Embryonic facial prominence (tissue), 1 donor: ENCODE measurements around the gene PLXNA2.

Experiments used
- DNase-seq: peaks from one replicate; pipeline ENCODE4 v3.0.0-alpha.2; 2016; ENCODE audit errors: extremely low spot score

The PLXNA2 gene

GRCh38 chr1:208179263-208179816, 64.8 kb downstream of the PLXNA2 start:
- DNase-seq = no peak

DNA sequence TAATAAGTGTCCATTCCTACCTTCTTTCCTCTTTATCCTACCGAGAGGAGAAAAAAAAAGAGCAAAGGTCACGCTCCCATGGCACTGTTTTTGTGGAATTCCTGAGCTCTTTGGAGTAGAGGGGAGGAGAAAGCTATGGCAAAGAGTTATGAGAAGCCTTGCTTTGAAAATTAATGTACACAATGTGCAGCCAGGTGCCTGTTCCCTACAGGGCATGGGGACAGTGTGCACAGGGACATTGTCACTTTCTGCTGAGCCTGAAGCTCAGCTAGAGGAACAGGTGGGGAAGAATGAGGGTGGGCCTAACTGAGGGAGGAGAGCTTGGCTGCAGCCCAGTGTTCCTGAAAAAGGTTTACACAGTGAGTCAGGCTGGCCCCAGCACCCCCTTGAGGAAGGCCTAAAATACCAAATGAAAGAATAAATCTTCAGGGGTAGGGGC, 66.1 kb downstream of the PLXNA2 start:
- DNase-seq = no peak

- no peak for DNase-seq
Measured at GRCh38 chr1:208177656-208178055, 66.5 kb downstream of the PLXNA2 start.

- DNase-seq = no peak
Measured at GRCh38 chr1:208176649-208177048, 67.5 kb downstream of the PLXNA2 start.

- no peak for DNase-seq
Measured at GRCh38 chr1:208175508-208175895, 68.7 kb downstream of the PLXNA2 start.

DNA sequence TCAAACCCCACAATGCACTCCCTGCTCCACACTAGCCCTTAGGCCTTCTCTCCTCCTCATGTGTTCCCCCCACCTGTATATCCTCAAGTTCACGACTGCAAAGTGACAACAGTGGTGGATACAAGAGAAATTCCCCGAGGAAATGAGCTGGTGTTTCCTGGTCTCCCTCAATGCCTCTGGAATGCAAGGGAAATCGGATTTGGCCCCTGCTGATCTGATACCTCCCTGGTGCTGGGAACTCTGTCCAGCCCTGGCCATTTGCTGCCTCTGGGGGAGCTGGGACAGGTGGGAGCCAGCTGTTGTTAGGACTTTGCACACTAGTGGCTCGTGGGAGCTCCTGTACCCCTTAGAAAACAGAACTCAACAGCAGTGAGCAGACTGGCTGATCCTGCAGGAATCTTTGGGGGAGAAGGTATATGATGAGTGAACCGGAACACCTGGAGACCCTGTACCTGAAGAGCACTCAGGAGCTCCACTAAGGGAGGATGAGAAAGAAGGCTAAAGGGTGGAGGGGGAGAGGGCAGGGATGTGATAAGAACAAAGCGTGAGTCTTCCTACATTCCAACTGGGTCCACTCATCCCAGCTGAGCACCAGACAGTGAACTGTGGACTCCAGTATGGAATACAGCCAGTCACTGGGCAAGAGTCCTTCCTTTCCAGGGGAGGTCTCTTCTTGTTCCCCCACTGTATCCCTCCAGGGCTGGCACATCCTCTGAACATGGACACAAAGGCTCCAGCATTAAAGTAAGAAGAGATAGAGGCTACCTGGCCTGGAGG, 69.3 kb downstream of the PLXNA2 start:
- DNase-seq = no peak

DNA sequence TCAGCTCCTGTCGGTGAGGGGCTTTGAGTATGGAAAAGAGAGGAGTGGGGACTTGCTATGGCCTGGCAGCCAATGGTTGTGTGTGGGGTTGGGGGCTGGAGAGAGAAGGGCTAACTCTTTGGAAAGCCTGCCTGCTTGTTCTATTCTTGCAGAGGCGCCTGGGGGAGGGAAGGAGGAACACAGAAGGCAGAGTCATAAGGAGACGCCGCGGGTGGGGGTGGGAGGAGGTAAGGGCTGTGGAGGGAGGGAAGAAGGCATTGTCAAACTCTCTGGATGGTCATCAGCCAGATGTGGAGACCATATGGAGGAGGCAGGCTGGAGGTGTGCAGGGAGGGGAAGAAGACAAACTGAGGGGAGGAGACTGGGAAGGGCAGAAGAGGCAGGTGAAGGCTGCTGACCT, 70.0 kb downstream of the PLXNA2 start:
- DNase-seq = no peak

GRCh38 chr1:208173749-208174148, 70.4 kb downstream of the PLXNA2 start:
- no peak for DNase-seq

DNA sequence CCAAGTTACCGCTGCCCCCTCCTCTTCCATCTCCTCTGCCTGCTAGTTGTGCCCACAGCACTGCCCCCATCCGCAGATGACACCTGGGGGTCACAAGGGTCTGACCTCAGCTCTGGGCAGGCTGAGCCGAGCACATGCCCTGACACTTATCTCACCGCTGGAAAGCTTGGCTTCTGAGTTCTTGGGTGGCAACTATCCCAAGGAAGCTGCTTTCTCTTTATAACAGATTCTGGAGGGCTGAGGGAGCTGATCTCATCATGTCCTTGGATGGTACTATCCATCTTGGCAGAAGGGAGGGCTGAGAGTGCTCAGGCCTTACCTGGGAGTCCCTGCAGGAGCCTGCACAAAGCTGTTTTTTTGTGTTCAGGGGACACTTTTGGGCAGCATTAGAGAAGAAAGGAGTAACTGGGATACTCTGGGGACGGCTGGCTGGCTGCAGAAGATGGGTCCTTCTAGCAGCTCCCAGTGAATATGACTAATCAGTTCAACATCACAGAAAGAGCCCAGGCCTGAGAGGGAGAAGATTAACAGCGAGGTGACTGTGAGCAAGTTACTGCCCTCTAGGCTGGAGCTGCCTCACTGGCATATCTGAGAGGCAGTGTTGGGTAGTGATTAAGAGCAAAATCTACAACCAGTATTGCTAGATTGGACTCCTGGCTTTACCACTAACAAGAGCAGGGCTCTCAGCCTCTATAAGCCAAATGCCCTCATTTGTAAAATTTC, 71.6 kb downstream of the PLXNA2 start:
- DNase-seq = no peak

DNA sequence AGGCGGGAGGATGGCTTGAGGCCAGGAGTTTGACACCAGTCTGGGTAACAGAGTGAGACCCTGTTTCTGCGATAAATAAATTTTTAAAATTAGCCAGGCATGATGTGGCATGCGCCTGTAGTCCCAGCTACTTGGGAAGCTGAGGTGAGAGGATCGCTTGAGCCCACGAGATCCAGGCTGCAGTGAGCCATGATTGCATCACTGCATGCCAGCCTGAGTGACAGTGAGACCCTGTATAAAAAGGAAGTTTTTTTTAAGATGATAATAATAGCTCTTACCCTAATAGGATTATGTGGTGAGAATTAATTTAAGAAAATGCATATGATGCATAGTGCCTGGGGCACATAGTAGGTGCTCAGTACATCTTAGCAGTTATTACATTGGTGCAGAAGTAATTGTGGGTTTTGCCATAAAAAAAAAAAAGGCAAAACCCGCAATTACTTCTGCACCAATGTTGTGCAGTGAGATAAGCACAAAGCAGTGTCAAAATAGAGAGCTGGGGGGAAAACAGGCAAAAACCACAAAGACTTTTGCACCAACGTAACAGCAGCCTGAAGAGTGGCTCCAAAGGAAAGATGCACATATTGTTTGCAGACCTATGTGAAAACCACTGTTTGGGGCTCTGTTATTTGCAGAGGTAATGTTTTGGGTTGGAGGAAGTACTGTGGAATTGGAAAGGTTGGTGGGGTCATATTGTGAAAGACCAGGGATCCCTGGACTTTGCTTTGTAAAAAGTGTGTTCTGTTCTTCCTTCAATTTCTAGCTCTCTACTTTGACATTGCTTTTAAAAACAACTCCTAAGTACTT, 72.4 kb downstream of the PLXNA2 start:
- DNase-seq = no peak

- DNase-seq = no peak
Measured at GRCh38 chr1:208170252-208170651, 73.9 kb downstream of the PLXNA2 start.

DNA sequence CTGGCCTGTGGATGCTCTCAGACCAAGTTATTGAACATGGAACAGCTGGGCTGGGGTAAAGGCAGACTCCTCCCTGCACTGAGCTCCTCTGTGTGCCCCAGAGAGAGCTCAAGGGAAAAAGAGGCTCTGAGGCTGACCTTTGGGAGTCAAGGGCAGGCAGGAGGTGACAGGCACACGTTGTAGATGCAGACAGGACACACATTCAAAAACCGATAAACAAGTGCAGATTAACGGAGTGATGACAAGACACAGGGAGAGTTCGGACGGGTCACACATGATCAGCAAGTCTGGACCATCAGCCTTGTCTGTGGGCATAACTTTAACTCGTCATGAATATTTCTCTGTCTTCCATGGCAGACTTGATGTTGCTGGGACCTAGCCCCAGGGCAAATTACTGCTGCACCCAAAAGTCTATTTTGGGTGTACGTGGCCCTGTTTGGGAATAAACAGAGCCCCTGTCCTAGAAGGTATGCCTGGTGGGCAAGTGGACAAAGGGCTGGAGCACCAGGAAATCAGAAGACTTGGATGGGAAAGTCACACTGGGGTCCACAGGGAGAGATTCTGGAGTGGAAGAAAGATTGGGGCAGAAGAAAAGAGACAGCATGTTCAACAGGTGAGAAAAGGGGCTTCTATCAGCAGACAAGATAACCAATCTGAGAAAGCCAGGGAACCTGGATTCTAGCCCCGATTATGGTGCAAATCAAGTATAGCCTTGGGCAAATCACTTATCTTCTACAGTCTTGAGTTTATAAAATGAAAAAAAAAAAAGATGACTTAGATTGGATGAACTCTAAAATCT, 74.9 kb downstream of the PLXNA2 start:
- DNase-seq = no peak

- no peak for DNase-seq
Measured at GRCh38 chr1:208167261-208167869, 76.8 kb downstream of the PLXNA2 start.

GRCh38 chr1:208166340-208167138, 77.6 kb downstream of the PLXNA2 start:
- no peak for DNase-seq

- DNase-seq = no peak
Measured at GRCh38 chr1:208165659-208166058, 78.5 kb downstream of the PLXNA2 start.

DNA sequence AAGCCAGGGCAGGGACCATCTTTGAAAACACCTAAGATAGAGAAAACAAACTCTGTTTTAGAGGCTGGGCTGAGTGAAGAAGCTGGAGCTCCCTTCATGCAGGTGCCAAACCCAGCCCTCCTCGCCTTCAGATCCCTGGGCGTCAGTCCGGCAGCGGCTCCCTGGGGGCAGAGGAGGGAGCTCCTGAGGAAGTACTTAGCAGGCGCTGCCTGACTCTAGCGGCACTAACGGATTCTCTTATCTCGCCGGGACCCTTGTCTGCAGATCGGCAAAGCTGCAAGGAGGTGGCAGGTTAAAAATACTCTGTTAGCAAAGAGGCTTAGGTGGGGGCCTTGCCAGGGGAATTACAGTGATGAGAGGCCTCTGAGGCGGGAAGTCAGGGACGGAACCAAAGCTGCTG, 79.6 kb downstream of the PLXNA2 start:
- no peak for DNase-seq

GRCh38 chr1:208163539-208163938, 80.6 kb downstream of the PLXNA2 start:
- DNase-seq = no peak

DNA sequence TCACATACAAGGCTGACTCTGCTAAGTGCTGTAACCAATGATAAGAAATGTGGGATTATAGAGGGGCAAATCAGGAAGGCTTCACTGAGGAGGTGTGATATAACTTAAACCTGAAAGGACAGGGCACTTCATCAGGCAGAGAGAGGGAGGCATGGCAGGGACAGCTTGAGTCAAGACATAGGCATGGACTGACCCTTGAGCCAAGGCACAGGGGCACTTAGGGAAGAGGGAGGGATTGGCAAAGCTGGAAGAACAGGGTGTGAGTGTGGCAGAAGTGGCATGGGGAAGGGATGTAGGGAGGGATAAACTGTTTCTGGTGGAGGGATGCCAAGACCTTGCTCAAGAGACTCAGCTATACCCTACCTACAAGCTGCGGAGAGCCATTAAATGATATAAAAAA, 81.3 kb downstream of the PLXNA2 start:
- no peak for DNase-seq

DNA sequence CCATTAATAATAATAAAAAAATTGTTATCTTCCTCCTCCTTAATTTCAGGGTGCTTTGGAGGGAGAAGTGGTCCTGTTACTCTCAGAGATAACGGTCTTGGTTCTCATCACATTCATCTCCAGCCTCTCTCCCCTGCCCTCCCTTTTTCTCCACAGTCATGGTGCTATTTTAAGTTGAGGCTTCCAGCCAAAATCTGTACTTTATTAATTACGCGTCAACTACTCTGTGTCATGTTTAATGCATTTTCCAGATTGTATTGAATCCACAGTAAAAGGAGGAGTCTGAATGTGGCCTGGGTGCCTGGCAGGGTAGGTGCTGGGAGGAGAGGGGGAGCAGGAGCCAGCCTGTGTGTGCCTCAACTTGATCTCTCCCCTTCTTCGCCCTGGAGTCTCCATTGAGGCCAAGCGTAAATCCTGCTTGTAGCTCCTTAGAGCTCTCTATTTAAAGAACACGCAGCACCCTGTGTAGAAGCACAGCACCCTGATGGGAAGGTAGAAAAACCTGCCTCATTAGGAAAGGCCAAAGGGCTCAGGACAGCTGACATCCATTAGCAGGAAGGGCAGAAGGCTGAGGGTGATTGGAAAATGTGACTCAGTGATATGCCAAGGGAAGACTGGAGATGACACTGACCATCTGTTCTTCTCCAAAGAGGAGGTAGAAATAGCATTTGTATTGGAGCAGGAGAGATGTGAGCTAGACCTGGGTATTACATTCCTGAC, 82.4 kb downstream of the PLXNA2 start:
- DNase-seq = no peak
